ENCODE data around the gene TPM2. TPM values are rescaled to one million over a fixed set of nuclear protein-coding genes. Genes with fewer than 3 reads are reported as not detected.
A peak's percentile ranks its signal among the peaks of the same experiment; 100 is the strongest.

TPM2 gene
- total and polyA plus RNA-seq, 2 donors (not counting 1 experiment from before 2014, with no cell fraction given): 2.4 to 6.3 TPM

DNA sequence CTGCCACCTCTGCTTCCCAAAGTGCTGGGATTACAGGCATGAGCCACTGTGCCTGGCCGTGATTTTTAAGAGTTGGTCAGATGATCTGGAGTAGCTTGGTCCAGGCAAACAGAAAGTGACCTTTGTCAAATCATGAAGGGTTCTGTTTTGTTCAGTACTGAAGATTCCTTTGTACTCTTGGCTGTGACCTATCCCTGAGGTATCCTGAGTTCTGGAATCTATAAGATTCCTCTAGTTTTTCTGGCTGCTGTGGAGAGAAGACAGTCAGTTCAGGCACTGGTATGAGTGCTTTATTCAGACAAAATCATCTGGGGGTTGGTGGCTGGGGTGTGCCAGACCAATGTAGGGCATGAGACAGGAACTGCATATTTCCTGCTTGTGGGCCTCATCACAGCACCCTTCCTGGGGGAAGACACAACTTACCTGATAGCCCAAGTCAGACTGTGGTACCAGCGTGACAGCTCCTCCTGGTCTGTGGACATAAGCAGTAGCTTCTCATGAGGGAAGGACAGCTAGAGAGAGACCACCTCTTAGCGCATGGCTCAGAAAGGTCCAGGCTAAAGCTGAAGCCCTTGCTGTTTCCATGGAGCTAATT lies 27.9 kb downstream of the TPM2 start:
- Histone ChIP-seq H3K79me2 (ENCODE audit: control insufficient read depth, insufficient read depth, low read length) (peaks cover 22% of the 10 kb centered on the region), H3K4me1 (ENCODE audit: control insufficient read depth in 2 of 2, insufficient read depth in 2 of 2, low read length in 2 of 2) (peaks cover 53 to 79% of the 10 kb centered on the region in 2 donors), H4K20me1 (ENCODE audit: control insufficient read depth, insufficient read depth, low read length, poor library complexity, severe bottlenecking) (no peaks in the 10 kb centered on the region), H3K4me2 (replicated peaks; ENCODE audit: low read depth, low read length, poor library complexity, severe bottlenecking) (peak overlapping the region; percentile 47), H3K4me3 (ENCODE audit: control extremely low read depth in 1 of 5, extremely low read depth in 1 of 5, insufficient read depth in 1 of 5, low read depth in 2 of 5, low read length in 4 of 5) (no peak overlapping the region), H3K9me3 (ENCODE audit: control extremely low read depth in 1 of 3, control insufficient read depth in 2 of 3, insufficient read depth in 1 of 3, low read length in 2 of 3) (peaks cover 0 to 3% (median 0%) of the 10 kb centered on the region in 3 donors), H2AFZ (ENCODE audit: insufficient read depth, low read depth, low read length, poor library complexity, severe bottlenecking) (no peak overlapping the region), H3K36me3 (replicated peaks in 1 of 2; ENCODE audit: control extremely low read depth in 1 of 2, control insufficient read depth in 1 of 2, extremely low read depth in 1 of 2, insufficient read depth in 2 of 2, low read length in 1 of 2) (peaks cover 0 to 14% of the 10 kb centered on the region in 2 experiments), H3K27me3 (replicated peaks in 1 of 4; ENCODE audit: control extremely low read depth in 1 of 4, control insufficient read depth in 3 of 4, insufficient read depth in 4 of 4, low read length in 3 of 4) (no peaks in the 10 kb centered on the region), H3K9ac (ENCODE audit: low read length) (no peak overlapping the region), H3K27ac (ENCODE audit: low read length in 2 of 2) (peak overlapping the region; percentile 19 to 69)
- POLR2A ChIA-PET: interaction anchor here (2.0 kb wide), 1 partner anchor 26 kb away, joined by 8 read pairs; no protein-coding TSS in a partner anchor
- Mint-ChIP-seq H3K4me3 (peak overlapping the region; percentile 48), H3K9me3 (ENCODE audit: insufficient read depth) (no peaks in the 10 kb centered on the region), H3K27ac (peak overlapping the region; percentile 88), H3K27me3 (no peaks in the 10 kb centered on the region), H3K4me1 (peaks cover 78% of the 10 kb centered on the region)
- CTCF ChIA-PET: interaction anchor here (0.9 to 15.0 kb wide), 13 partner anchors 12 to 220 kb away, joined by 3 to 268 read pairs (median 5); partner anchors contain the start of genes CA9, CD72 and SIT1
- TF ChIP-seq, protein P1, sequence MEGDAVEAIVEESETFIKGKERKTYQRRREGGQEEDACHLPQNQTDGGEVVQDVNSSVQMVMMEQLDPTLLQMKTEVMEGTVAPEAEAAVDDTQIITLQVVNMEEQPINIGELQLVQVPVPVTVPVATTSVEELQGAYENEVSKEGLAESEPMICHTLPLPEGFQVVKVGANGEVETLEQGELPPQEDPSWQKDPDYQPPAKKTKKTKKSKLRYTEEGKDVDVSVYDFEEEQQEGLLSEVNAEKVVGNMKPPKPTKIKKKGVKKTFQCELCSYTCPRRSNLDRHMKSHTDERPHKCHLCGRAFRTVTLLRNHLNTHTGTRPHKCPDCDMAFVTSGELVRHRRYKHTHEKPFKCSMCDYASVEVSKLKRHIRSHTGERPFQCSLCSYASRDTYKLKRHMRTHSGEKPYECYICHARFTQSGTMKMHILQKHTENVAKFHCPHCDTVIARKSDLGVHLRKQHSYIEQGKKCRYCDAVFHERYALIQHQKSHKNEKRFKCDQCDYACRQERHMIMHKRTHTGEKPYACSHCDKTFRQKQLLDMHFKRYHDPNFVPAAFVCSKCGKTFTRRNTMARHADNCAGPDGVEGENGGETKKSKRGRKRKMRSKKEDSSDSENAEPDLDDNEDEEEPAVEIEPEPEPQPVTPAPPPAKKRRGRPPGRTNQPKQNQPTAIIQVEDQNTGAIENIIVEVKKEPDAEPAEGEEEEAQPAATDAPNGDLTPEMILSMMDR (IDR thresholded peaks at IDR 0.05): no peak
- no peak for TF ChIP-seq EZH2 (IDR thresholded peaks at IDR 0.05; ENCODE audit: borderline replicate concordance, insufficient read depth, low read depth, low read length, poor library complexity, severe bottlenecking)
- no peak for DNase-seq
- intact Hi-C loops (cut with micrococcal nuclease): no loop called here
- 68% methylated on average over 3 of the region's 3 CpGs for WGBS (ENCODE audit: insufficient coverage)
- ATAC-seq (ENCODE audit: low read depth): no peak

DNA sequence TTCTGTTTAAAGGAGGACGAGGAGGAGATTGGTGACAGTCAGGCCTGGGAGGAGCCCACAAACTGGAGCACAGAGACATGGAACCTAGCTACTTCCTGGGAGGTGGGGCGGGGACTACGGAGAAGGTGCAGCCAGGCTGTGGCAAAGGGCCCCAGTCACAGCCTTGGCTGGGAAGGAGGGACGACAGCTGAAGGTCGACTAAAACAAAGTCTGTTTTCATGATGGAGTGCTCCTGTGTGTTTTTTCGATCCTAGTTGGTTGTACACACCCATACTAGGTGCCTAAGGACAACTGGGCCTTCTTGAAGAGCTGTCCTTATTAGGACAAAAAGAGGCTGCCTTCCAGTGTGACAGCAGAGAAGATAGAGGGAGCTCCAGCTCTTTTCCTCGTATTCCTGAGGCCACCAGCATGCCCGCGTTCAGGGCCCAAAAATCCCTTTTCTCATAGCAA lies 28.7 kb downstream of the TPM2 start:
- peaks cover 51 to 79% of the 10 kb centered on the region in 2 donors for H3K4me1 ChIP-seq (ENCODE audit: control insufficient read depth in 2 of 2, insufficient read depth in 2 of 2, low read length in 2 of 2)
- ATAC-seq (ENCODE audit: low read depth): no peak

More for the DNA sequence above, 28.7 kb downstream of the TPM2 start:
- no peaks in the 10 kb centered on the region for H4K20me1 ChIP-seq (ENCODE audit: control insufficient read depth, insufficient read depth, low read length, poor library complexity, severe bottlenecking)
- peak overlapping the region; percentile 70 for H3K27ac Mint-ChIP-seq
- peaks cover 0 to 14% of the 10 kb centered on the region in 2 experiments for H3K36me3 ChIP-seq (replicated peaks in 1 of 2; ENCODE audit: control extremely low read depth in 1 of 2, control insufficient read depth in 1 of 2, extremely low read depth in 1 of 2, insufficient read depth in 2 of 2, low read length in 1 of 2)
- DNase-seq: no peak
- no peaks in the 10 kb centered on the region for H3K9me3 Mint-ChIP-seq (ENCODE audit: insufficient read depth)
- H3K9me3 ChIP-seq (ENCODE audit: control extremely low read depth in 1 of 3, control insufficient read depth in 2 of 3, insufficient read depth in 1 of 3, low read length in 2 of 3): peaks cover 0 to 3% (median 0%) of the 10 kb centered on the region in 3 donors
- CTCF ChIA-PET: interaction anchor here (0.9 to 15.0 kb wide), 12 partner anchors 8 to 221 kb away, joined by 3 to 268 read pairs (median 6); partner anchors contain the start of genes CD72 and SIT1
- H3K27ac ChIP-seq (ENCODE audit: low read length in 2 of 2): peak overlapping the region in 1 of 2 donors; percentile 69
- H3K79me2 ChIP-seq (ENCODE audit: control insufficient read depth, insufficient read depth, low read length): peaks cover 22% of the 10 kb centered on the region
- 91% methylated on average over 5 of the region's 9 CpGs for WGBS (ENCODE audit: insufficient coverage)
- intact Hi-C loops (cut with micrococcal nuclease): no loop called here
- POLR2A ChIA-PET: interaction anchor here (1.0 to 2.0 kb wide), 3 partner anchors 18 to 59 kb away, joined by 3 to 8 read pairs (median 3); no protein-coding TSS in a partner anchor
- H3K4me3 Mint-ChIP-seq: peak overlapping the region; percentile 94
- no peaks in the 10 kb centered on the region for H3K27me3 Mint-ChIP-seq
- no peak overlapping the region for H3K9ac ChIP-seq (ENCODE audit: low read length)
- no peak overlapping the region for H3K4me3 ChIP-seq (ENCODE audit: control extremely low read depth in 1 of 5, extremely low read depth in 1 of 5, insufficient read depth in 1 of 5, low read depth in 2 of 5, low read length in 4 of 5)
- no peaks in the 10 kb centered on the region for H3K27me3 ChIP-seq (replicated peaks in 1 of 4; ENCODE audit: control extremely low read depth in 1 of 4, control insufficient read depth in 3 of 4, insufficient read depth in 4 of 4, low read length in 3 of 4)
- TF ChIP-seq, protein P1 (IDR thresholded peaks at IDR 0.05): no peak
- no peak for TF ChIP-seq EZH2 (IDR thresholded peaks at IDR 0.05; ENCODE audit: borderline replicate concordance, insufficient read depth, low read depth, low read length, poor library complexity, severe bottlenecking)
- H2AFZ ChIP-seq (ENCODE audit: insufficient read depth, low read depth, low read length, poor library complexity, severe bottlenecking): no peak overlapping the region
- H3K4me1 Mint-ChIP-seq: peaks cover 78% of the 10 kb centered on the region
- H3K4me2 ChIP-seq (replicated peaks; ENCODE audit: low read depth, low read length, poor library complexity, severe bottlenecking): no peak overlapping the region
